ENCODE results near the gene TSPAN33. TPM values are rescaled to one million over a fixed set of nuclear protein-coding genes. Genes with fewer than 3 reads are reported as not detected.

Gene TSPAN33
- total RNA-seq, 2 experiments from 2014 or later = 9.3 to 11.0 TPM

- Mint-ChIP-seq H3K9me3 (no peaks in the 10 kb centered on the region), H3K27ac (no peak overlapping the region), H3K4me3 (no peak overlapping the region), H3K36me3 (ENCODE audit: low read depth) (no peaks in the 10 kb centered on the region), H3K4me1 (ENCODE audit: low read depth) (no peaks in the 10 kb centered on the region), H3K27me3 (no peaks in the 10 kb centered on the region)
- TF ChIP-seq CTCF (IDR thresholded peaks at IDR 0.05) = no peak
- intact Hi-C loops (cut with micrococcal nuclease) = no loop called here
- CTCF ChIA-PET = interaction anchor here (1.1 kb wide), 1 partner anchor 60 kb away, joined by 3 read pairs; no protein-coding TSS in a partner anchor
- ATAC-seq (no peak), DNase-seq (no peak)
- POLR2A ChIA-PET = no interaction called here
Observed at GRCh38 chr7:129157651-129158050, 13.1 kb downstream of the TSPAN33 start.

GRCh38 chr7:129159539-129159938 is 15.0 kb downstream of the TSPAN33 start:
- ChIA-PET CTCF (interaction anchor here (12.1 kb wide), 1 partner anchor 51 kb away, joined by 198 read pairs; no protein-coding TSS in a partner anchor), POLR2A (interaction anchor here (0.7 kb wide), 1 partner anchor 23 kb away, joined by 3 read pairs; no protein-coding TSS in a partner anchor)
- intact Hi-C loops (cut with micrococcal nuclease) = no loop called here
- Mint-ChIP-seq H3K4me1 (ENCODE audit: low read depth) (no peaks in the 10 kb centered on the region), H3K36me3 (ENCODE audit: low read depth) (no peaks in the 10 kb centered on the region), H3K9me3 (no peaks in the 10 kb centered on the region), H3K4me3 (no peak overlapping the region), H3K27ac (no peak overlapping the region), H3K27me3 (no peaks in the 10 kb centered on the region)
- no peak for TF ChIP-seq CTCF (IDR thresholded peaks at IDR 0.05)
- DNase-seq (no peak), ATAC-seq (no peak)

- Mint-ChIP-seq H3K9me3 (no peaks in the 10 kb centered on the region), H3K4me3 (no peak overlapping the region), H3K27ac (no peak overlapping the region), H3K27me3 (no peaks in the 10 kb centered on the region), H3K36me3 (ENCODE audit: low read depth) (peaks cover 4% of the 10 kb centered on the region), H3K4me1 (ENCODE audit: low read depth) (no peaks in the 10 kb centered on the region)
- DNase-seq (no peak), ATAC-seq (no peak)
- POLR2A ChIA-PET = interaction anchor here (0.7 kb wide), 1 partner anchor 24 kb away, joined by 3 read pairs; no protein-coding TSS in a partner anchor
- no peak for TF ChIP-seq CTCF (IDR thresholded peaks at IDR 0.05)
- intact Hi-C loops (cut with micrococcal nuclease) = no loop called here
- CTCF ChIA-PET = interaction anchor here (12.1 kb wide), 1 partner anchor 50 kb away, joined by 198 read pairs; no protein-coding TSS in a partner anchor
Observed at GRCh38 chr7:129160161-129160905, 15.8 kb downstream of the TSPAN33 start.

- no peak for DNase-seq
- peaks cover 4% of the 10 kb centered on the region for H3K36me3 Mint-ChIP-seq (ENCODE audit: low read depth)
- H3K27me3 Mint-ChIP-seq = no peaks in the 10 kb centered on the region
- CTCF ChIA-PET = interaction anchor here (2.6 to 12.1 kb wide), 2 partner anchors 49 to 67 kb away, joined by 9 to 198 read pairs; no protein-coding TSS in a partner anchor
- TF ChIP-seq CTCF (IDR thresholded peaks at IDR 0.05) = no peak
- ATAC-seq = no peak
- intact Hi-C loops (cut with micrococcal nuclease) = no loop called here
- no peaks in the 10 kb centered on the region for H3K9me3 Mint-ChIP-seq
- H3K4me3 Mint-ChIP-seq = no peak overlapping the region
- POLR2A ChIA-PET = no interaction called here
- no peak overlapping the region for H3K27ac Mint-ChIP-seq
- H3K4me1 Mint-ChIP-seq (ENCODE audit: low read depth) = peaks cover 2% of the 10 kb centered on the region
Observed at GRCh38 chr7:129161524-129162225, 17.2 kb downstream of the TSPAN33 start.
